Lung (tissue), 12 donors: ENCODE data around the gene INKA2. TPM values are rescaled to one million over a fixed set of nuclear protein-coding genes. Genes with fewer than 3 reads are reported as not detected.

ENCODE experiments used
- ATAC-seq: fragments of 200-7000 bp; cut with Tn5 transposase; one replicate; pipeline ENCODE4 v1.9.1; 2020; ENCODE audit warnings: moderate number of reproducible peaks; ENCODE audit not compliant: insufficient read depth, low FRiP score
- DNase-seq, 3 donors: peaks; one replicate each; pipeline ENCODE4 v3.0.0-alpha.2; 2013 to 2017
- H3K27ac ChIP-seq, 2 donors: one replicate each; pipeline ENCODE4 v1.5.1; 2013; ENCODE audit warnings: mild to moderate bottlenecking in 2 of 2, moderate library complexity in 2 of 2, control low read depth in 1 of 2, inconsistent platforms in 1 of 2, low read depth in 1 of 2, low read length in 1 of 2
- H3K27me3 ChIP-seq, 3 donors: one replicate each; pipeline ENCODE4 v1.5.1; 2013; ENCODE audit warnings: low read length in 2 of 3; ENCODE audit not compliant: control insufficient read depth in 3 of 3, insufficient read depth in 3 of 3
- H3K36me3 ChIP-seq, 4 donors: one replicate each; pipeline ENCODE4 v1.5.1; 2013; ENCODE audit warnings: low read length in 4 of 4, mild to moderate bottlenecking in 1 of 4, moderate library complexity in 1 of 4; ENCODE audit not compliant: control insufficient read depth in 4 of 4, insufficient read depth in 4 of 4
- H3K4me1 ChIP-seq, 5 donors: one replicate each; pipeline ENCODE4 v1.5.1; 2013; ENCODE audit warnings: low read length in 5 of 5, mild to moderate bottlenecking in 2 of 5, moderate library complexity in 1 of 5; ENCODE audit not compliant: control insufficient read depth in 5 of 5, insufficient read depth in 5 of 5
- H3K4me3 ChIP-seq: one replicate; pipeline ENCODE4 v1.5.1; 2013; ENCODE audit warnings: mild to moderate bottlenecking, control low read depth, moderate library complexity
- H3K9ac ChIP-seq, 2 donors: one replicate each; pipeline ENCODE4 v1.5.1; 2013; ENCODE audit warnings: low read length in 2 of 2, control low read depth in 1 of 2; ENCODE audit not compliant: insufficient read depth in 1 of 2
- H3K9me3 ChIP-seq, 4 donors: one replicate each; pipeline ENCODE4 v1.5.1; 2013; ENCODE audit warnings: low read length in 3 of 4, mild to moderate bottlenecking in 1 of 4, moderate library complexity in 1 of 4; ENCODE audit not compliant: control insufficient read depth in 4 of 4, insufficient read depth in 3 of 4
- CTCF ChIP-seq: IDR thresholded peaks from 2 replicates; pipeline ENCODE4 v1.5.1; 2012; ENCODE audit warnings: mild to moderate bottlenecking; ENCODE audit errors: control extremely low read depth, extremely low read depth
- WGBS, 2 donors: extraction: QIAGEN DNeasy Blood & Tissue Kit; methylation state at CpG; one replicate each; pipeline ENCODE4 v1.1.7; 2013; 5-methylcytosine and 5-hydroxymethylcytosine counted together
- polyA plus RNA-seq, 2 donors: library from polyadenylated mRNA; stranded (reverse); fragments of 200-250 nt; gene quantifications; one replicate each; pipeline ENCODE4 v1.2.1, GENCODE V29; 2013
- total RNA-seq, 2 donors: library from RNA; depleted of rRNA in 1 of 2; stranded (reverse); fragments of >200 nt in 1 of 2; gene quantifications; one replicate each; pipeline ENCODE4 v1.2.1, GENCODE V29; 2014 to 2021
- donor health status: control.
- donor health status: control.
- donor health status: Bipolar disorder and iron deficiency.
- donor health status: healthy.
- donor health status: DM: yes; HTN: yes; CAD: no.

The INKA2 gene
- total and polyA plus RNA-seq, 4 donors = 2.3 to 12.5 (median 4.4) TPM

GRCh38 chr1:111738436-111739193 is 580 bp downstream of the INKA2 start:
- H3K36me3 ChIP-seq = no peaks in the 10 kb centered on the region
- H3K4me1 ChIP-seq = peaks cover 7 to 65% (median 23%) of the 10 kb centered on the region in 5 donors
- no peak for TF ChIP-seq CTCF
- H3K27me3 ChIP-seq = peaks cover 0 to 20% (median 11%) of the 10 kb centered on the region in 3 donors
- H3K27ac ChIP-seq = peak overlapping the region; percentile 93 to 96
- DNase-seq = peak; percentile 67 to 74 (median 71)
- no peak overlapping the region for H3K9ac ChIP-seq
- WGBS, 2 donors = 1 to 2% methylated on average over 58 to 61 of the region's 61 CpGs
- no peaks in the 10 kb centered on the region for H3K9me3 ChIP-seq
- ATAC-seq = peak; percentile 72
- peak overlapping the region; percentile 50 for H3K4me3 ChIP-seq

DNA sequence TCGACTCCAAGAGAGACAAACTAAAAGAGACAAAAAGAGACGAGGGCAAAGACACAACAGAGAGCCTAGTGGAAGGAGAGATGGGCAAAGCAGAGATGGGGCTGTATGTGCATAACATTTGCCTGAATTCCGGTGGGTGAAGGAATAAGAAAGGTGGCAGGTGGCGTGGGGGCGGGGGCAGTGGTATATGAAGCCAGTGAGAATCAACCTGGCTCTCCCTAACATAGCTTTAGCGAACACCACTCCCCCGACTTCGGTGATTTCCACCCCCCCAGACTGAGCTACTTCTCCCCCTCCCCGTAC is 1.1 kb downstream of the INKA2 start:
- Histone ChIP-seq H3K27me3 (peaks cover 0 to 20% (median 11%) of the 10 kb centered on the region in 3 donors), H3K9ac (no peak overlapping the region), H3K27ac (peak overlapping the region; percentile 93 to 96), H3K4me3 (peak overlapping the region; percentile 22), H3K36me3 (no peaks in the 10 kb centered on the region), H3K9me3 (no peaks in the 10 kb centered on the region), H3K4me1 (peaks cover 11 to 71% (median 27%) of the 10 kb centered on the region in 5 donors)
- no peak for TF ChIP-seq CTCF
- ATAC-seq (no peak), DNase-seq (no peak)
- WGBS, 2 donors = 34 to 36% methylated on average over 8 to 9 of the region's 9 CpGs

DNA sequence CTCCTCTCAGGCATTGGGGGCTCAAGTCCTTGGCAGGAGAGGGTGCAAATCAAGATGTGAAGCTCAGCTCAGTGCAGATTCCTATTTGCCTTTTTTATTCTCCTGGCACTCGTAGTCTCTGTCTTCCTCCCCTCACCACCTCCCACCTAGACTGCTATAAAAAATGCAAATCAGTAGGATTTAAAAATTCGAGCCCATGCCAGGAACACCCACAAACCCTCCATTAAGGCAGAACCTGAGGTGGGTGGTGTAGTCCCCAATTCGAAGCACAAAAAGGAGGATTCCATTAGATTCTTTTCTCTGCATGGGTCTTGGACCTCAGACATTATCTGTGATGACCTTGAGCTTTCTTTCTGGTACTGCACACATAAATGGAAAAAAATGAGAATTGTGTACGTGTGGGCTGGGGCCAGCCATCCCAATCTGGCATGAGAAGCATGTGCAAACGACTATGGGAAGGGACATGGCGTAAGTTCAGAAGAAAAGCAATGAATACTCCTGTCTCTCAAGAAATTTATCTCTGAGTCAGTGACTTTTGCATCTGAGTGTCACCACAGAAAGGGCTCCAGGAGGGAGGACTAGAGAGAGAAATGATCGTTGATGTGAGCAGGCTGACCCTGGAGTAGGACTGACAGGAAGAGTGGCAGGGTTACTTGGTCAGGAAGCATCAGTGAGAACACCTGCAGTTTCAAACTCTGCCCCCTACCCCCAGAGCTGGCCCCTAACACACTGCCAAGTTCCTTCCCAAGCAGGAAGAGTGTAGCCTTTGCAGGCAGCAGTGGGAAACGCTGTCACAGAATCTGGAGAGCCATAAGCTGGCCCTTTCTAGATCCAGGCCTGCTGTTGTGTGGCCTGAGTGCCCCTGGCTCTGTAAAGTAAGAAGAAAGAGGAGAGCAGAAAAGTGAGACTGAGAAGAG is 1.7 kb downstream of the INKA2 start:
- Histone ChIP-seq H3K36me3 (no peaks in the 10 kb centered on the region), H3K27me3 (peaks cover 0 to 18% (median 8%) of the 10 kb centered on the region in 3 donors), H3K9ac (no peak overlapping the region), H3K4me1 (peaks cover 11 to 77% (median 30%) of the 10 kb centered on the region in 5 donors), H3K4me3 (peak overlapping the region; percentile 22), H3K27ac (peak overlapping the region; percentile 93 to 96), H3K9me3 (no peaks in the 10 kb centered on the region)
- DNase-seq (peak in 1 of 3 donors; percentile 53), ATAC-seq (no peak)
- WGBS, 2 donors = 54 to 61% methylated on average over 8 of the region's 8 CpGs
- no peak for TF ChIP-seq CTCF
